Endothelial cell of umbilical vein (primary cell): ENCODE measurements around the gene LRRC7. TPM values are rescaled to one million over a fixed set of nuclear protein-coding genes. Genes with fewer than 3 reads are reported as not detected.

Experiments
- BruUV-seq: library from RNA; stranded (reverse); fragments of 400-500 nt; replicated peaks from 2 replicates; lab custom pipeline; 2021; lab: Mats Ljungman, UMichigan
- CTCF ChIA-PET: fragments of 300-600, 350-600 bp; sonication (Branson Sonifier 250); formaldehyde crosslinking; loops from one replicate; lab custom pipeline; 2021; ENCODE audit warnings: antibody characterized with exemption, inconsistent platforms; lab: Charles Lee
- POLR2A ChIA-PET: fragments of 300-600, 350-600 bp; sonication (Branson Sonifier 250); formaldehyde crosslinking; loops from one replicate; lab custom pipeline; 2021; ENCODE audit warnings: antibody characterized with exemption, inconsistent platforms; lab: Charles Lee
- DNase-seq: peaks from one replicate; pipeline ENCODE4 v3.0.0-alpha.2; 2011; ENCODE audit warnings: low read depth, low spot score
- FAIRE-seq: peaks from 2 replicates; lab custom pipeline; 2011; peaks lifted over from hg19 to GRCh38; lab: Jason Lieb, UNC
- H2AFZ ChIP-seq: 2 replicates; pipeline ENCODE4 v1.6.0; 2012; ENCODE audit warnings: low read depth, low read length, control low read depth, inconsistent platforms
- H3K27ac ChIP-seq: 2 replicates; pipeline ENCODE4 v1.5.1; 2011; ENCODE audit warnings: low read depth, mild to moderate bottlenecking, control low read depth, low read length, moderate library complexity; ENCODE audit not compliant: insufficient read depth
- H3K27me3 ChIP-seq, 2 experiments: 2 replicates each; pipeline versions ENCODE4 v1.6.0 to v1.6.1; 2011; ENCODE audit warnings: low read length in 2 of 2, mixed read lengths in 1 of 2; ENCODE audit not compliant: control insufficient read depth in 2 of 2, insufficient read depth in 2 of 2
- H3K36me3 ChIP-seq, 2 experiments: 2 replicates in 1 of 2; 3 replicates in 1 of 2; pipeline ENCODE4 v1.5.1; 2011; ENCODE audit warnings: low read length in 2 of 2, mild to moderate bottlenecking in 1 of 2, moderate library complexity in 1 of 2; ENCODE audit not compliant: control insufficient read depth in 2 of 2, insufficient read depth in 2 of 2; ENCODE audit errors: extremely low read depth in 1 of 2
- H3K4me1 ChIP-seq: 3 replicates; pipeline ENCODE4 v1.5.1; 2011; ENCODE audit warnings: mild to moderate bottlenecking, low read length; ENCODE audit not compliant: control insufficient read depth, insufficient read depth; ENCODE audit errors: extremely low read depth
- H3K4me2 ChIP-seq: 2 replicates; pipeline ENCODE4 v1.6.1; 2011; ENCODE audit warnings: low read length, control low read depth, mixed read lengths; ENCODE audit not compliant: insufficient read depth
- H3K4me3 ChIP-seq, 3 experiments: fragments of 200-600 bp in 1 of 3; sonication (generic), shearing (Covaris generic) in 1 of 3; replicated peaks in 1 of 3; 2 replicates each; pipeline ENCODE4 v1.5.1; 2011 to 2016; ENCODE audit warnings: control low read depth in 3 of 3, low read length in 3 of 3, mild to moderate bottlenecking in 2 of 3, inconsistent platforms in 1 of 3, low read depth in 1 of 3, moderate library complexity in 1 of 3; ENCODE audit not compliant: insufficient read depth in 1 of 3
- H3K79me2 ChIP-seq: 2 replicates; pipeline ENCODE4 v1.6.0; 2012; ENCODE audit warnings: low read length, inconsistent platforms; ENCODE audit not compliant: control insufficient read depth, insufficient read depth
- H3K9ac ChIP-seq: replicated peaks from 2 replicates; pipeline ENCODE3; 2011; ENCODE audit warnings: low read length, control low read depth; ENCODE audit not compliant: insufficient read depth; ENCODE audit errors: extremely low read depth
- H3K9me1 ChIP-seq: replicated peaks from 3 replicates; pipeline ENCODE4 v1.6.0; 2011; ENCODE audit warnings: mild to moderate bottlenecking, low read length; ENCODE audit not compliant: control insufficient read depth, insufficient read depth; ENCODE audit errors: extremely low read depth
- H3K9me3 ChIP-seq: replicated peaks from 2 replicates; pipeline ENCODE4 v1.5.1; 2012; ENCODE audit warnings: low read length, inconsistent platforms; ENCODE audit not compliant: control insufficient read depth, insufficient read depth
- H4K20me1 ChIP-seq: replicated peaks from 2 replicates; pipeline ENCODE3; 2011; ENCODE audit warnings: mild to moderate bottlenecking, low read length; ENCODE audit not compliant: control insufficient read depth, insufficient read depth; ENCODE audit errors: extremely low read depth
- EZH2 ChIP-seq: IDR thresholded peaks from 2 replicates; pipeline ENCODE4 v1.6.1; 2012; ENCODE audit warnings: borderline replicate concordance, low read depth, mild to moderate bottlenecking, moderate library complexity, low read length, inconsistent platforms; ENCODE audit not compliant: severe bottlenecking
- FOS ChIP-seq: IDR thresholded peaks from 2 replicates; pipeline ENCODE4 v1.6.1; 2011; ENCODE audit warnings: mild to moderate bottlenecking, low read length, moderate library complexity, borderline replicate concordance; ENCODE audit not compliant: insufficient read depth
- GATA2 ChIP-seq: IDR thresholded peaks from 2 replicates; pipeline ENCODE4 v1.7.0; 2011; ENCODE audit warnings: low read depth, mild to moderate bottlenecking, moderate library complexity, mixed read lengths, low read length; ENCODE audit not compliant: insufficient read length, insufficient read depth
- JUN ChIP-seq: IDR thresholded peaks from 2 replicates; pipeline ENCODE4 v1.6.1; 2011; ENCODE audit warnings: borderline replicate concordance, low read depth; ENCODE audit not compliant: insufficient read length, insufficient read depth
- MAX ChIP-seq: IDR thresholded peaks from 2 replicates; pipeline ENCODE4 v1.6.1; 2011; ENCODE audit not compliant: insufficient read depth, insufficient read length
- MYC ChIP-seq: IDR thresholded peaks from one replicate; pipeline ENCODE4 v1.6.1; 2011; ENCODE audit warnings: mild to moderate bottlenecking, low read depth, low read length
- POLR2A ChIP-seq: IDR thresholded peaks from 2 replicates; pipeline ENCODE4 v1.6.1; 2012; ENCODE audit warnings: low read depth, mild to moderate bottlenecking, control low read depth, low read length
- POLR2AphosphoS5 ChIP-seq: IDR thresholded peaks from 2 replicates; pipeline ENCODE4 v1.6.1; 2012; ENCODE audit warnings: low read depth, mild to moderate bottlenecking, control low read depth, low read length, moderate library complexity; ENCODE audit not compliant: insufficient read depth
- dilution Hi-C: fragments of 300-500 bp; cut with MboI; formaldehyde crosslinking; loops from one replicate; pipeline ENCODE4 v1.15.0; 2019; ENCODE audit warnings: low sequenced_read_pairs; ENCODE audit not compliant: extremely low pct_ligation_motif_present
- intact Hi-C: fragments of 100-400 bp; cut with micrococcal nuclease; formaldehyde crosslinking; loops from one replicate; pipeline ENCODE4 v1.10.0; 2022
- polyA plus RNA-seq, 4 experiments: library from polyadenylated mRNA; depleted of rRNA in 3 of 4; stranded (reverse) in 3 of 4; unstranded in 1 of 4; fragments of >200 nt; gene quantifications; 2 replicates each; pipeline versions ENCODE4 v1.2.1 to v1.2.3, GENCODE V29; 2011 to 2012; ENCODE audit warnings: missing spikeins in 1 of 4
- total RNA-seq: library from RNA; stranded (reverse); gene quantifications from 2 replicates; pipeline ENCODE4 v1.2.3, GENCODE V29; 2021
- TF ChIP-seq, protein P1 (sequence below), 2 donors: IDR thresholded peaks; 1 replicate in 1 of 2; 2 replicates in 1 of 2; pipeline ENCODE4 v1.5.1; 2011; ENCODE audit warnings: low read length in 2 of 2, mild to moderate bottlenecking in 2 of 2, moderate library complexity in 2 of 2, control low read depth in 1 of 2, inconsistent platforms in 1 of 2, low read depth in 1 of 2; ENCODE audit not compliant: insufficient read depth in 1 of 2; ENCODE audit errors: extremely low read depth in 1 of 2

LRRC7 gene
- total and polyA plus RNA-seq, 2 donors (not counting 3 experiments of a cell fraction or from before 2014, with no cell fraction given): 0.11 to 0.58 TPM

DNA sequence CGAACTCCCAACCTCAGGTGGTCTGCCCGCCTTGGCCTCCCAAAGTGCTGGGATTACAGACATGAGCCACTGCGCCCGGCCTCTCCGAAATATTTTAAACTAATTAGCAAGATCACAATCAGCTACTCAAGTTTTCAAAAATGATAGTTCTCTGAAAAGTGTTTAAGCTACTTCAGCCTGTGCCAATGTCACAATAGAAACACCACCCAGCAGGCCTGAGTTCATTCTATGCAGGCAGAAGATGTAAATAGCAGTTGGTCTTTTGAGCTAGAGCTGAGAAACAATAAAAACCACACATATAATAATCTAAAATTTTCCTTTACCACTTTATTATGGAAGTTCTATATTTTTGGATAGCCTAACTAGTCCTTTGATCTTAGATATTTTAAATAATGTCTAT is 541.5 kb downstream of the LRRC7 start:
- TF ChIP-seq GATA2 (no peak), EZH2 (no peak), MYC (no peak), POLR2AphosphoS5 (no peak), POLR2A (no peak), MAX (no peak), JUN (no peak), FOS (no peak)
- TF ChIP-seq, protein P1, sequence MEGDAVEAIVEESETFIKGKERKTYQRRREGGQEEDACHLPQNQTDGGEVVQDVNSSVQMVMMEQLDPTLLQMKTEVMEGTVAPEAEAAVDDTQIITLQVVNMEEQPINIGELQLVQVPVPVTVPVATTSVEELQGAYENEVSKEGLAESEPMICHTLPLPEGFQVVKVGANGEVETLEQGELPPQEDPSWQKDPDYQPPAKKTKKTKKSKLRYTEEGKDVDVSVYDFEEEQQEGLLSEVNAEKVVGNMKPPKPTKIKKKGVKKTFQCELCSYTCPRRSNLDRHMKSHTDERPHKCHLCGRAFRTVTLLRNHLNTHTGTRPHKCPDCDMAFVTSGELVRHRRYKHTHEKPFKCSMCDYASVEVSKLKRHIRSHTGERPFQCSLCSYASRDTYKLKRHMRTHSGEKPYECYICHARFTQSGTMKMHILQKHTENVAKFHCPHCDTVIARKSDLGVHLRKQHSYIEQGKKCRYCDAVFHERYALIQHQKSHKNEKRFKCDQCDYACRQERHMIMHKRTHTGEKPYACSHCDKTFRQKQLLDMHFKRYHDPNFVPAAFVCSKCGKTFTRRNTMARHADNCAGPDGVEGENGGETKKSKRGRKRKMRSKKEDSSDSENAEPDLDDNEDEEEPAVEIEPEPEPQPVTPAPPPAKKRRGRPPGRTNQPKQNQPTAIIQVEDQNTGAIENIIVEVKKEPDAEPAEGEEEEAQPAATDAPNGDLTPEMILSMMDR (IDR thresholded peaks at IDR 0.05; ENCODE audit: extremely low read depth in 1 of 2, insufficient read depth in 1 of 2, low read depth in 1 of 2, low read length in 2 of 2): no peak
- FAIRE-seq (no peak), DNase-seq (no peak)
- H3K9ac ChIP-seq: no peak overlapping the region
- H3K4me1 ChIP-seq: no peaks in the 10 kb centered on the region
- dilution Hi-C loops: no loop called here
- H2AFZ ChIP-seq: no peak overlapping the region
- no peaks in the 10 kb centered on the region for H3K9me3 ChIP-seq
- intact Hi-C loops: no loop called here
- H4K20me1 ChIP-seq: no peaks in the 10 kb centered on the region
- H3K4me3 ChIP-seq: no peak overlapping the region
- ChIA-PET POLR2A (no interaction called here), CTCF (interaction anchor here (1.0 kb wide), 1 partner anchor 24 kb away, joined by 3 read pairs; no protein-coding TSS in a partner anchor)
- no peaks in the 10 kb centered on the region for H3K27me3 ChIP-seq
- H3K4me2 ChIP-seq: no peak overlapping the region
- H3K36me3 ChIP-seq: no peaks in the 10 kb centered on the region
- no peaks in the 10 kb centered on the region for H3K79me2 ChIP-seq
- no peaks in the 10 kb centered on the region for H3K9me1 ChIP-seq
- BruUV-seq: no TSS peak
- no peak overlapping the region for H3K27ac ChIP-seq
